Measurements from ENCODE around the gene PSMC1. TPM values are rescaled to one million over a fixed set of nuclear protein-coding genes. Genes with fewer than 3 reads are reported as not detected.
A peak's percentile ranks its signal among the peaks of the same experiment; 100 is the strongest.

Gene PSMC1
- polyA plus RNA-seq, 1 of the 3 experiments (the other 2 are of a cell fraction), result 102 TPM

GRCh38 chr14:90248594-90248993, 7.8 kb upstream of the PSMC1 start (continued):
- TF ChIP-seq FOXM1 (IDR thresholded peaks at IDR 0.05; ENCODE audit: low read depth) (no peak), TEAD4 (IDR thresholded peaks at IDR 0.05; ENCODE audit: borderline replicate concordance, insufficient read depth) (no peak), SMC3 (IDR thresholded peaks at IDR 0.05; ENCODE audit: low read depth, low read length) (no peak)

GRCh38 chr14:90253826-90254225, 2.5 kb upstream of the PSMC1 start:
- ChIA-PET POLR2A (no interaction called here), CTCF (interaction anchor here (1.1 kb wide), 1 partner anchor 295 kb away, joined by 3 read pairs; no protein-coding TSS in a partner anchor)
- Histone ChIP-seq H3K9ac (no peak overlapping the region), H4K20me1 (ENCODE audit: insufficient read depth) (peaks cover 10% of the 10 kb centered on the region), H3K4me3 (ENCODE audit: low read depth in 2 of 2, low read length in 1 of 2) (no peak overlapping the region), H3K36me3 (replicated peaks in 1 of 2; ENCODE audit: control insufficient read depth in 1 of 2, insufficient read depth in 2 of 2, low read length in 1 of 2) (peaks cover 1 to 13% of the 10 kb centered on the region in 2 experiments), H3K4me1 (ENCODE audit: control insufficient read depth in 1 of 2, insufficient read depth in 2 of 2, low read depth in 1 of 2, low read length in 1 of 2) (peaks cover 0 to 2% of the 10 kb centered on the region in 2 experiments; a peak in 2 of 4 replicates), H3K9me2 (no peaks in the 10 kb centered on the region), H3K4me2 (no peak overlapping the region), H3K79me2 (ENCODE audit: insufficient read depth) (peaks cover 32% of the 10 kb centered on the region), H3K27me3 (ENCODE audit: insufficient read depth) (no peaks in the 10 kb centered on the region), H3K9me3 (no peaks in the 10 kb centered on the region), H2AFZ (ENCODE audit: low read depth) (no peak overlapping the region), H3F3A (replicated peaks; ENCODE audit: insufficient read depth) (no peaks in the 10 kb centered on the region), H3K27ac (ENCODE audit: low read depth in 2 of 2, low read length in 1 of 2) (no peak overlapping the region)
- no peak for DNase-seq
- 59% methylated on average over 7 of the region's 8 CpGs for WGBS (ENCODE audit: low lambda C conversion rate)
- TF ChIP-seq YY1 (IDR thresholded peaks at IDR 0.05; ENCODE audit: low read depth) (no peak), POLR2AphosphoS5 (IDR thresholded peaks at IDR 0.05; ENCODE audit: low read depth, low read length) (no peak), EP300 (IDR thresholded peaks at IDR 0.05; ENCODE audit: borderline replicate concordance in 1 of 2, low read depth in 1 of 2, low read length in 1 of 2) (no peak), CHD2 (IDR thresholded peaks at IDR 0.05; ENCODE audit: low read length, partially characterized antibody) (no peak), RXRA (IDR thresholded peaks at IDR 0.05; ENCODE audit: borderline replicate concordance, low read depth) (no peak), SIN3A (IDR thresholded peaks at IDR 0.05; ENCODE audit: borderline replicate concordance, low read depth, low read length) (no peak), NRF1 (IDR thresholded peaks at IDR 0.05; ENCODE audit: low read depth, low read length) (no peak), ELF1 (IDR thresholded peaks at IDR 0.05) (no peak)

- Histone ChIP-seq H3F3A (replicated peaks; ENCODE audit: insufficient read depth) (peaks cover 3% of the 10 kb centered on the region), H3K4me3 (ENCODE audit: low read depth in 2 of 2, low read length in 1 of 2) (peak overlapping the region; percentile 83 to 84; a peak in 3 of 4 replicates), H3K36me3 (replicated peaks in 1 of 2; ENCODE audit: control insufficient read depth in 1 of 2, insufficient read depth in 2 of 2, low read length in 1 of 2) (peaks cover 15 to 31% of the 10 kb centered on the region in 2 experiments), H3K9ac (peak overlapping the region; percentile 98; the same call in 1 of the 2 replicates), H3K27me3 (ENCODE audit: insufficient read depth) (no peaks in the 10 kb centered on the region), H3K9me3 (no peaks in the 10 kb centered on the region), H2AFZ (ENCODE audit: low read depth) (peak overlapping the region; percentile 99), H3K79me2 (ENCODE audit: insufficient read depth) (peaks cover 50% of the 10 kb centered on the region), H3K27ac (ENCODE audit: low read depth in 2 of 2, low read length in 1 of 2) (peak overlapping the region in 1 of 2 experiments; percentile 82; a peak in 1 of 4 replicates), H3K4me1 (ENCODE audit: control insufficient read depth in 1 of 2, insufficient read depth in 2 of 2, low read depth in 1 of 2, low read length in 1 of 2) (peaks cover 0 to 2% of the 10 kb centered on the region in 2 experiments; a peak in 2 of 4 replicates), H4K20me1 (ENCODE audit: insufficient read depth) (peaks cover 12% of the 10 kb centered on the region), H3K9me2 (no peaks in the 10 kb centered on the region), H3K4me2 (peak overlapping the region; percentile 68)
- WGBS (ENCODE audit: low lambda C conversion rate), result 100% methylated on average over 1 of the region's 1 CpG
- DNase-seq, result no peak
- CTCF ChIA-PET, result interaction anchor here (0.7 to 3.4 kb wide), 4 partner anchors 10 to 283 kb away, joined by 3 to 15 read pairs (median 4); no protein-coding TSS in a partner anchor
- no peak for TF ChIP-seq CHD2 (IDR thresholded peaks at IDR 0.05; ENCODE audit: low read length, partially characterized antibody)
- no peak for TF ChIP-seq ZBTB33 (IDR thresholded peaks at IDR 0.05; ENCODE audit: borderline replicate concordance, low read depth)
- POLR2A ChIA-PET, result interaction anchor here (0.7 to 1.5 kb wide), 3 partner anchors 10 to 606 kb away, joined by 3 to 4 read pairs (median 3); no protein-coding TSS in a partner anchor
These were observed 482 bp upstream of the PSMC1 start for GRCh38 chr14:90255871-90256270.
